Coronary artery (tissue), 2 donors: Measurements from ENCODE around the gene RSRC2.
A peak's percentile ranks its signal among the peaks of the same experiment; 100 is the strongest.
"Not testable (repeated sequence)": the region's sequence is repeated elsewhere in the genome, so short reads cannot be mapped to it uniquely, and the experiment has no call there.

Experiments used
- DNase-seq: peaks from one replicate; pipeline ENCODE4 v3.0.0-alpha.2; 2017; ENCODE audit warnings: low spot score
- H3K27ac ChIP-seq, 2 donors: fragments of 200-600 bp; sonication (generic); one replicate each; pipeline ENCODE4 v1.5.1; 2016 to 2019
- H3K4me3 ChIP-seq: fragments of 200-600 bp; sonication (generic); 2 replicates; pipeline ENCODE4 v1.5.1; 2016; ENCODE audit warnings: mild to moderate bottlenecking, moderate library complexity
- CTCF ChIP-seq: fragments of 200-600 bp; sonication (generic); IDR thresholded peaks from one replicate; pipeline ENCODE4 v1.5.1; 2019; ENCODE audit warnings: antibody characterized with exemption

Gene RSRC2

GRCh38 chr12:122499991-122500684 is 26.6 kb downstream of the RSRC2 start:
- DNase-seq: peak; percentile 77
- Histone ChIP-seq H3K27ac (peak overlapping the region; percentile 89 to 98), H3K4me3 (peak overlapping the region; percentile 88)
- no peak for TF ChIP-seq CTCF

GRCh38 chr12:122495258-122495657 is 31.5 kb downstream of the RSRC2 start:
- no peak overlapping the region for H3K27ac ChIP-seq
- no peak for TF ChIP-seq CTCF
- H3K4me3 ChIP-seq: no peak overlapping the region
- DNase-seq: no peak

GRCh38 chr12:122493222-122493621 is 33.5 kb downstream of the RSRC2 start:
- H3K27ac ChIP-seq, H3K4me3 ChIP-seq, DNase-seq: not testable (repeated sequence)

GRCh38 chr12:122491991-122492390 is 34.7 kb downstream of the RSRC2 start:
- no peak for TF ChIP-seq CTCF

GRCh38 chr12:122489038-122489437 is 37.7 kb downstream of the RSRC2 start:
- DNase-seq: no peak
- H3K27ac ChIP-seq: no peak overlapping the region
- no peak overlapping the region for H3K4me3 ChIP-seq
- TF ChIP-seq CTCF: no peak

More at GRCh38 chr12:122491991-122492390, 34.7 kb downstream of the RSRC2 start:
- Histone ChIP-seq H3K4me3 (no peak overlapping the region), H3K27ac (no peak overlapping the region)
- DNase-seq: no peak

GRCh38 chr12:122487807-122488206 is 38.9 kb downstream of the RSRC2 start:
- not testable (repeated sequence) for H3K27ac ChIP-seq, H3K4me3 ChIP-seq, DNase-seq

GRCh38 chr12:122486805-122487426 is 39.8 kb downstream of the RSRC2 start:
- H3K27ac ChIP-seq: no peak overlapping the region

GRCh38 chr12:122486360-122486759 is 40.4 kb downstream of the RSRC2 start:
- not testable (repeated sequence) for H3K4me3 ChIP-seq, DNase-seq, H3K27ac ChIP-seq

More at GRCh38 chr12:122486805-122487426, 39.8 kb downstream of the RSRC2 start:
- DNase-seq: no peak
- no peak overlapping the region for H3K4me3 ChIP-seq
- TF ChIP-seq CTCF: no peak

- H3K4me3 ChIP-seq, H3K27ac ChIP-seq, DNase-seq: not testable (repeated sequence)
Measured at GRCh38 chr12:122484385-122484784, 42.4 kb downstream of the RSRC2 start.
